Measurements from ENCODE around the gene CSNK1G1.

DNA sequence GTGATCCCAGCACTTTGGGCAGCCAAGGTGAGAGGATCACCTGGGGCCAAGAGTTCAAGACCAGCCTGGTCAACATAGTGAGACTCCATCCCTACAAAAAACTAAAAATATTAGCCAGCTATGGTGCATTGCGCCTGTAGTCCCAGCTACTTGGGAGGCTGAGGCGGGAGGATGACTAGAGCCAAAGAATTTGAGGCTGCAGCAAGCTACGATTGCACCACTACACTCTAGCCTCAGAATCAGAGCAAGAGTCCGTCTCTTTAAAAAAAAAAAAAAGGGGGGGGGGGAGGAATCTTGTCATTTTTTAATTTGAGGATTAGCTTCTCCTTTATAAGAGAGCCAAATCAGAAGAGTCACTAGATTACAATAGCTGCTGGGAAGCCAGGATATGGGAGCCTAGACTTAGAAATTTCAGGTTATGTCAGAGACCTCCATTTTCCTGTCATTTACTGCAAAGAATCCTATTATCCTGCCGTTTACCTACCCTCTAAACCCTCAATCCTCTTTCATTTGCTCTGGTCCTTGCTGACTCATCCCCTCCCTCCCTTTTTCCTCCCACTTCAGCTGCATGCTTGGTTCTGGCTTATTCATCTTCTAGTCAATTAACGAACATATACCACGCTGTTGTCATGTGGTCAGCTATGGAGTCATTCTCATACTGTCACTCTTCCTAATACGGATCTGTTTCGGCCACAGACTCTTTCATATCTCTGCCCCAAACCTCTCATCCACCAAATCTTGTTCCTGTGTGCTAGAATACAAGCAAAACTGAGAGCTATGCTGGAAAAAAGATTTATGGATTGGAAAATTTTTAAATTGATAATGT lies 109.4 kb downstream of the CSNK1G1 start:
- TF ChIP-seq, protein P1, sequence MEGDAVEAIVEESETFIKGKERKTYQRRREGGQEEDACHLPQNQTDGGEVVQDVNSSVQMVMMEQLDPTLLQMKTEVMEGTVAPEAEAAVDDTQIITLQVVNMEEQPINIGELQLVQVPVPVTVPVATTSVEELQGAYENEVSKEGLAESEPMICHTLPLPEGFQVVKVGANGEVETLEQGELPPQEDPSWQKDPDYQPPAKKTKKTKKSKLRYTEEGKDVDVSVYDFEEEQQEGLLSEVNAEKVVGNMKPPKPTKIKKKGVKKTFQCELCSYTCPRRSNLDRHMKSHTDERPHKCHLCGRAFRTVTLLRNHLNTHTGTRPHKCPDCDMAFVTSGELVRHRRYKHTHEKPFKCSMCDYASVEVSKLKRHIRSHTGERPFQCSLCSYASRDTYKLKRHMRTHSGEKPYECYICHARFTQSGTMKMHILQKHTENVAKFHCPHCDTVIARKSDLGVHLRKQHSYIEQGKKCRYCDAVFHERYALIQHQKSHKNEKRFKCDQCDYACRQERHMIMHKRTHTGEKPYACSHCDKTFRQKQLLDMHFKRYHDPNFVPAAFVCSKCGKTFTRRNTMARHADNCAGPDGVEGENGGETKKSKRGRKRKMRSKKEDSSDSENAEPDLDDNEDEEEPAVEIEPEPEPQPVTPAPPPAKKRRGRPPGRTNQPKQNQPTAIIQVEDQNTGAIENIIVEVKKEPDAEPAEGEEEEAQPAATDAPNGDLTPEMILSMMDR (IDR thresholded peaks at IDR 0.05; ENCODE audit: low read depth, low read length), result no peak
- peak; percentile 77 for TF ChIP-seq EZH2phosphoT487 (IDR thresholded peaks at IDR 0.05; ENCODE audit: low read depth)

Measured in OCI-LY3 (cell line).